Ectodermal cell (in vitro differentiated cells): Measurements from ENCODE around the gene HAP1.

Source experiments
- H3K27ac ChIP-seq: 2 replicates; pipeline ENCODE4 v1.7.0; 2013; ENCODE audit warnings: mild to moderate bottlenecking, low read depth, low read length; ENCODE audit not compliant: insufficient read depth, poor library complexity, severe bottlenecking
- H3K27me3 ChIP-seq: 2 replicates; pipeline ENCODE4 v1.7.0; 2013; ENCODE audit warnings: mild to moderate bottlenecking, low read length; ENCODE audit not compliant: insufficient read depth, control insufficient read depth, poor library complexity, severe bottlenecking
- H3K36me3 ChIP-seq: one replicate; pipeline ENCODE4 v1.7.0; 2013; ENCODE audit warnings: low read length; ENCODE audit not compliant: control insufficient read depth, insufficient read depth
- H3K4me1 ChIP-seq: one replicate; pipeline ENCODE4 v1.7.0; 2013; ENCODE audit warnings: low read length; ENCODE audit not compliant: control insufficient read depth, insufficient read depth
- H3K4me3 ChIP-seq: 2 replicates; pipeline ENCODE4 v1.7.0; 2013; ENCODE audit warnings: low read depth, low read length, control low read depth; ENCODE audit not compliant: insufficient read depth
- H3K9me3 ChIP-seq: 2 replicates; pipeline ENCODE4 v1.7.0; 2013; ENCODE audit warnings: mild to moderate bottlenecking, low read length, moderate library complexity; ENCODE audit not compliant: control insufficient read depth
- WGBS, 2 experiments: methylation state at CpG; one replicate each; pipeline ENCODE4 v1.1.7; 2013; ENCODE audit warnings: missing lambda C conversion rate in 2 of 2; 5-methylcytosine and 5-hydroxymethylcytosine counted together

HAP1 gene

GRCh38 chr17:41728056-41728455 lies 6.4 kb downstream of the HAP1 start:
- Histone ChIP-seq H3K4me3 (no peak overlapping the region), H3K4me1 (no peaks in the 10 kb centered on the region), H3K27me3 (peaks cover 25% of the 10 kb centered on the region), H3K27ac (no peak overlapping the region), H3K9me3 (no peaks in the 10 kb centered on the region), H3K36me3 (no peaks in the 10 kb centered on the region)
- 70 to 72% methylated on average over 12 of the region's 12 CpGs for WGBS, 2 experiments

- Histone ChIP-seq H3K9me3 (no peaks in the 10 kb centered on the region), H3K4me3 (no peak overlapping the region), H3K27me3 (peaks cover 1% of the 10 kb centered on the region), H3K27ac (no peak overlapping the region), H3K4me1 (no peaks in the 10 kb centered on the region), H3K36me3 (no peaks in the 10 kb centered on the region)
- 86 to 90% methylated on average over 5 of the region's 5 CpGs for WGBS, 2 experiments
Measured at GRCh38 chr17:41725134-41725533, 9.3 kb downstream of the HAP1 start.

DNA sequence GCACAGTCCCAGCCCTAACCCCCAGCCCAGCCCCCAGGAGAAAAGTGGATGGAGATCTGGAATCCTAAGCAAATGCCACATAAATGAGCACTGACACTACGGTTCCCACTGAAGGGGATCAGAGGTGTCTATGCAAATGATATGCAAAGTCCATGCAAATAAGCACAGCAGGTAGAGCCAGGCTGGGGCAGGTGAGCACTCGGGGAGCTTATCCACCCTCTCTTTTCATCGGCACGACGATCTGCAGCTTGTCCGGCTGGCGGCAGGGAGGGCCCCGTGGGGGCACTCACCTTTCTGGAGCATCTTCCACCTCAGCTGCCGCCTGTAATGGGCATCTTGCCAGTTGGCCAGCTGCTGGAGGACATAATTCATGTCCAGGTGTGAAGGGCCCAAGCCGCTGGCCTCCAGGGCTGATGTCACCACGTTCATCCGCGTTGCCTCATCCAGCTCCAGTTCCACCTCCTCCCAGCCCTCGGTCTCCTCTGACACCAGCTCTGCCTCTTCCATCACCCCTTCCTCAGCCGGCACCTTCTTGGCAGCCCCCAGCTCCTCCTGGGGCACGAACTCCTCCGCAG lies 9.9 kb downstream of the HAP1 start:
- H3K4me3 ChIP-seq: no peak overlapping the region
- no peaks in the 10 kb centered on the region for H3K27me3 ChIP-seq
- WGBS, 2 experiments: 86 to 90% methylated on average over 16 to 17 of the region's 17 CpGs
- no peaks in the 10 kb centered on the region for H3K36me3 ChIP-seq
- no peaks in the 10 kb centered on the region for H3K4me1 ChIP-seq
- no peak overlapping the region for H3K27ac ChIP-seq
- H3K9me3 ChIP-seq: no peaks in the 10 kb centered on the region

GRCh38 chr17:41723801-41724475 lies 10.5 kb downstream of the HAP1 start:
- Histone ChIP-seq H3K27ac (no peak overlapping the region), H3K4me1 (no peaks in the 10 kb centered on the region), H3K9me3 (no peaks in the 10 kb centered on the region), H3K27me3 (no peaks in the 10 kb centered on the region), H3K4me3 (no peak overlapping the region), H3K36me3 (no peaks in the 10 kb centered on the region)
- 84 to 85% methylated on average over 12 of the region's 12 CpGs for WGBS, 2 experiments

GRCh38 chr17:41722231-41722630 lies 12.2 kb downstream of the HAP1 start:
- Histone ChIP-seq H3K27me3 (no peaks in the 10 kb centered on the region), H3K27ac (no peak overlapping the region), H3K9me3 (no peaks in the 10 kb centered on the region), H3K36me3 (no peaks in the 10 kb centered on the region), H3K4me3 (no peak overlapping the region), H3K4me1 (peaks cover 4% of the 10 kb centered on the region)
- WGBS, 2 experiments: 93% methylated on average over 7 of the region's 7 CpGs

- WGBS, 2 experiments: 85 to 87% methylated on average over 5 of the region's 5 CpGs
- H3K4me1 ChIP-seq: peaks cover 4% of the 10 kb centered on the region
- no peaks in the 10 kb centered on the region for H3K27me3 ChIP-seq
- H3K27ac ChIP-seq: no peak overlapping the region
- no peaks in the 10 kb centered on the region for H3K9me3 ChIP-seq
- no peaks in the 10 kb centered on the region for H3K36me3 ChIP-seq
- H3K4me3 ChIP-seq: no peak overlapping the region
Measured at GRCh38 chr17:41718287-41718645, 16.2 kb downstream of the HAP1 start.

GRCh38 chr17:41717408-41718286 lies 16.8 kb downstream of the HAP1 start:
- Histone ChIP-seq H3K36me3 (no peaks in the 10 kb centered on the region), H3K27ac (no peak overlapping the region), H3K27me3 (no peaks in the 10 kb centered on the region), H3K4me1 (peaks cover 4% of the 10 kb centered on the region), H3K4me3 (no peak overlapping the region), H3K9me3 (no peaks in the 10 kb centered on the region)
- WGBS, 2 experiments: 85 to 86% methylated on average over 14 to 15 of the region's 15 CpGs

- Histone ChIP-seq H3K27me3 (peaks cover 37% of the 10 kb centered on the region), H3K4me3 (no peak within 1 kb of the TSS), H3K4me1 (no peaks in the 10 kb centered on the region), H3K9me3 (no peaks in the 10 kb centered on the region), H3K27ac (no peak within 1 kb of the TSS), H3K36me3 (no peaks in the 10 kb centered on the region)
- 88 to 91% methylated on average over 12 of the region's 12 CpGs for WGBS, 2 experiments
Measured at GRCh38 chr17:41711669-41712400, 22.6 kb downstream of the HAP1 start, which contains the start of gene GAST. Gene GAST (plus strand): TSS chr17:41712331. CDS start chr17:41715437, 3,106 bp downstream.

GRCh38 chr17:41710472-41711090 lies 23.9 kb downstream of the HAP1 start:
- H3K27me3 ChIP-seq: peaks cover 46% of the 10 kb centered on the region
- H3K36me3 ChIP-seq: no peaks in the 10 kb centered on the region
- WGBS, 2 experiments: 80 to 81% methylated on average over 8 of the region's 8 CpGs
- H3K9me3 ChIP-seq: no peaks in the 10 kb centered on the region
- H3K27ac ChIP-seq: no peak overlapping the region
- H3K4me1 ChIP-seq: no peaks in the 10 kb centered on the region
- no peak overlapping the region for H3K4me3 ChIP-seq
